Lung (tissue), 12 donors: Measurements from ENCODE around the gene RAPSN. TPM values are rescaled to one million over a fixed set of nuclear protein-coding genes. Genes with fewer than 3 reads are reported as not detected.

Source experiments
- ATAC-seq: fragments of 200-7000 bp; cut with Tn5 transposase; one replicate; pipeline ENCODE4 v1.9.1; 2020; ENCODE audit warnings: moderate number of reproducible peaks; ENCODE audit not compliant: insufficient read depth, low FRiP score
- DNase-seq, 3 donors: peaks; one replicate each; pipeline ENCODE4 v3.0.0-alpha.2; 2013 to 2017
- H3K27ac ChIP-seq, 2 donors: one replicate each; pipeline ENCODE4 v1.5.1; 2013; ENCODE audit warnings: mild to moderate bottlenecking in 2 of 2, moderate library complexity in 2 of 2, control low read depth in 1 of 2, inconsistent platforms in 1 of 2, low read depth in 1 of 2, low read length in 1 of 2
- H3K27me3 ChIP-seq, 3 donors: one replicate each; pipeline ENCODE4 v1.5.1; 2013; ENCODE audit warnings: low read length in 2 of 3; ENCODE audit not compliant: control insufficient read depth in 3 of 3, insufficient read depth in 3 of 3
- H3K36me3 ChIP-seq, 4 donors: one replicate each; pipeline ENCODE4 v1.5.1; 2013; ENCODE audit warnings: low read length in 4 of 4, mild to moderate bottlenecking in 1 of 4, moderate library complexity in 1 of 4; ENCODE audit not compliant: control insufficient read depth in 4 of 4, insufficient read depth in 4 of 4
- H3K4me1 ChIP-seq, 5 donors: one replicate each; pipeline ENCODE4 v1.5.1; 2013; ENCODE audit warnings: low read length in 5 of 5, mild to moderate bottlenecking in 2 of 5, moderate library complexity in 1 of 5; ENCODE audit not compliant: control insufficient read depth in 5 of 5, insufficient read depth in 5 of 5
- H3K4me3 ChIP-seq: one replicate; pipeline ENCODE4 v1.5.1; 2013; ENCODE audit warnings: mild to moderate bottlenecking, control low read depth, moderate library complexity
- H3K9ac ChIP-seq, 2 donors: one replicate each; pipeline ENCODE4 v1.5.1; 2013; ENCODE audit warnings: low read length in 2 of 2, control low read depth in 1 of 2; ENCODE audit not compliant: insufficient read depth in 1 of 2
- H3K9me3 ChIP-seq, 4 donors: one replicate each; pipeline ENCODE4 v1.5.1; 2013; ENCODE audit warnings: low read length in 3 of 4, mild to moderate bottlenecking in 1 of 4, moderate library complexity in 1 of 4; ENCODE audit not compliant: control insufficient read depth in 4 of 4, insufficient read depth in 3 of 4
- WGBS, 2 donors: extraction: QIAGEN DNeasy Blood & Tissue Kit; methylation state at CpG; one replicate each; pipeline ENCODE4 v1.1.7; 2013; 5-methylcytosine and 5-hydroxymethylcytosine counted together
- polyA plus RNA-seq, 2 donors: library from polyadenylated mRNA; stranded (reverse); fragments of 200-250 nt; gene quantifications; one replicate each; pipeline ENCODE4 v1.2.1, GENCODE V29; 2013
- total RNA-seq, 2 donors: library from RNA; depleted of rRNA in 1 of 2; stranded (reverse); fragments of >200 nt in 1 of 2; gene quantifications; one replicate each; pipeline ENCODE4 v1.2.1, GENCODE V29; 2014 to 2021
- TF ChIP-seq, protein P1 (sequence below): IDR thresholded peaks from 2 replicates; pipeline ENCODE4 v1.5.1; 2012; ENCODE audit warnings: mild to moderate bottlenecking; ENCODE audit errors: control extremely low read depth, extremely low read depth
- donor health status: control.
- donor health status: control.
- donor health status: Bipolar disorder and iron deficiency.
- donor health status: healthy.
- donor health status: DM: yes; HTN: yes; CAD: no.

Gene RAPSN
- total and polyA plus RNA-seq, 4 donors, result 0.38 to 1.5 (median 0.49) TPM; not detected in 1

DNA sequence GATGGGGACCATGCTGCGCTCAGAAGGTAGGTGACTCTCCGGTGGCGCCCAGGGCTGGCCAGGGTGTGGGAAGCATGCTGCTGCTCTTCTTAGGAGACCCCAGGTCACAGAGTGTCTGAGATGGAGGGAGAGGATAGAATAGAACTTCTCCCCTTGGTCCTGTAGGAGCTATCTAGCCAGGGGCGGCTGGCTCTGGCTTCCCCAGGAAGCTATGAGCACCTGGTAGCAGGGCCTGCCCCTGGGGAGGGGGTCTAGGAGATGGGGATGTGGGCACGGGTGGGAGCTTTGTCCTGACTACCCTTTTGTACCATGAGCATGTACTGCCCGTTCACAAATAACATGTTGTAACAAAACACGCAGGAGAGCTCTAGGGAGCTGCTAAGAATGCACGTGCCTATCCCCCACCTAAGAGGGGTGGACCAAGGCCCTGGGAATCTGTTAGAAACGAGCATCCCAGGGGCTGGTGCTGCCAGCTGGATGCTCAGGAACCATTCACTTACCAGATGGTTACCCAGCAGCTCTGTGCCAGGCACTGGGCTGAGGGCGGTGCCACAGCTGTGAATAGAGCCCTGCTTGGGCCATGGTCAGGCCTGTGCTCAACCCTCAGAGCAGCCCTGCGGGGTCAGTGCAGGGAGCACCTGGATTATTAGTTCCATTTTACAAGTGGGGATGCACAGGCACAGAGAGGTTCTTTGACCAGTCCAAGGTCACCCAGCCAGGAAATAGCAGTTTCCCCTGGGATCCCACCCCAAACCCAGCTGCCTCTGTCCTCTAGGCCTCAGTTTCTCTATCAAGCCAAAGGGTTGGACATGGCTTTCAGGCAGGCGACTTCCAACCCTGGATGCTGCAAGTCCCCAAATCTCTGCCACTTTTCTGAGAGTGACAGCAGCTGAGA, 38.3 kb downstream of the RAPSN start:
- H3K9ac ChIP-seq, result no peak overlapping the region
- TF ChIP-seq, protein P1, sequence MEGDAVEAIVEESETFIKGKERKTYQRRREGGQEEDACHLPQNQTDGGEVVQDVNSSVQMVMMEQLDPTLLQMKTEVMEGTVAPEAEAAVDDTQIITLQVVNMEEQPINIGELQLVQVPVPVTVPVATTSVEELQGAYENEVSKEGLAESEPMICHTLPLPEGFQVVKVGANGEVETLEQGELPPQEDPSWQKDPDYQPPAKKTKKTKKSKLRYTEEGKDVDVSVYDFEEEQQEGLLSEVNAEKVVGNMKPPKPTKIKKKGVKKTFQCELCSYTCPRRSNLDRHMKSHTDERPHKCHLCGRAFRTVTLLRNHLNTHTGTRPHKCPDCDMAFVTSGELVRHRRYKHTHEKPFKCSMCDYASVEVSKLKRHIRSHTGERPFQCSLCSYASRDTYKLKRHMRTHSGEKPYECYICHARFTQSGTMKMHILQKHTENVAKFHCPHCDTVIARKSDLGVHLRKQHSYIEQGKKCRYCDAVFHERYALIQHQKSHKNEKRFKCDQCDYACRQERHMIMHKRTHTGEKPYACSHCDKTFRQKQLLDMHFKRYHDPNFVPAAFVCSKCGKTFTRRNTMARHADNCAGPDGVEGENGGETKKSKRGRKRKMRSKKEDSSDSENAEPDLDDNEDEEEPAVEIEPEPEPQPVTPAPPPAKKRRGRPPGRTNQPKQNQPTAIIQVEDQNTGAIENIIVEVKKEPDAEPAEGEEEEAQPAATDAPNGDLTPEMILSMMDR, result no peak
- H3K27me3 ChIP-seq, result no peaks in the 10 kb centered on the region
- peak overlapping the region in 1 of 2 donors; percentile 6 for H3K27ac ChIP-seq
- no peak overlapping the region for H3K4me3 ChIP-seq
- ATAC-seq, result no peak
- 85 to 86% methylated on average over 12 of the region's 12 CpGs for WGBS, 2 donors
- no peaks in the 10 kb centered on the region for H3K9me3 ChIP-seq
- no peak for DNase-seq
- peaks cover 9 to 35% (median 26%) of the 10 kb centered on the region in 5 donors for H3K4me1 ChIP-seq
- H3K36me3 ChIP-seq, result peaks cover 0 to 31% (median 10%) of the 10 kb centered on the region in 4 donors

DNA sequence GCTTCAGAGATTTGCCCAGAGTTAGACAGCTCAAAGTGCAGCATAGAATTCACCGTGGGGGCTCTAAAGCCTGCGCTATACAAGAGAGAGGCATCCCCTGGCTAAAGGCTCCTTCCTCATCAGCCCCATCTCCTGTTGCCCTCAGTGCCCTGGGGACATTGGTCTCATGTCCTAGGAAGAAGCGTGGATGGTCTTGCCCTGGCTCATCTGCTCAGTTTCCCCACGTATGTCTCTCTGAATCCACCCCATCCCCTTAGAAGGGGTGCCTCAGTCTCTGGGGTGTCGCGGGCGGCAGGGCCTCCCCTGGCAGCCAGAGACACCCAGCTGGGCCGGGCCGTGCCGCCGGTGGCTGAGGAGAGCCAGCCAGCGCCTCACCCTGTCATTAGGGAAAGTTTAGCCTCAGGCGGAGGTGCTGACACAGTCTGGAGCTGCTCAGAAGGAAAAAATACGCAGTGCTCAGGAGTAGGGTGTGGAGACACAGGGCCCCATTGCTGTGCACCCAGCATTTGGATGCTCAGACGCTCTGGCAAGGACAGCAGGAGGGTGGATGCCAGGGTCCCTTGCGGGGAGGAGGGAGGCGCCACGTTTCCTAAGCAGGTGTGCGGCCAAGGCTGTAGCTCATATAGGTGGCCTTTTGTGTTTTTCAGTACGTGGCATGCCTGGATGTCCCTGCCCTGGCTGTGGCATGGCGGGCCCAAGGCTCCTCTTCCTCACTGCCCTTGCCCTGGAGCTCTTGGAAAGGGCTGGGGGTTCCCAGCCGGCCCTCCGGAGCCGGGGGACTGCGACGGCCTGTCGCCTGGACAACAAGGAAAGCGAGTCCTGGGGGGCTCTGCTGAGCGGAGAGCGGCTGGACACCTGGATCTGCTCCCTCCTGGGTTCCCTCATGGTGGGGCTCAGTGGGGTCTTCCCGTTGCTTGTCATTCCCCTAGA, 39.2 kb downstream of the RAPSN start:
- TF ChIP-seq, protein P1, result no peak
- ATAC-seq (no peak), DNase-seq (no peak)
- WGBS, 2 donors, result 82 to 88% methylated on average over 31 of the region's 31 CpGs
- Histone ChIP-seq H3K9me3 (no peaks in the 10 kb centered on the region), H3K4me3 (peak overlapping the region; percentile 75), H3K27ac (peak overlapping the region; percentile 76 to 98), H3K4me1 (peaks cover 9 to 30% (median 20%) of the 10 kb centered on the region in 5 donors), H3K9ac (peak overlapping the region; percentile 72 to 89), H3K36me3 (peaks cover 0 to 22% (median 8%) of the 10 kb centered on the region in 4 donors), H3K27me3 (no peaks in the 10 kb centered on the region)

DNA sequence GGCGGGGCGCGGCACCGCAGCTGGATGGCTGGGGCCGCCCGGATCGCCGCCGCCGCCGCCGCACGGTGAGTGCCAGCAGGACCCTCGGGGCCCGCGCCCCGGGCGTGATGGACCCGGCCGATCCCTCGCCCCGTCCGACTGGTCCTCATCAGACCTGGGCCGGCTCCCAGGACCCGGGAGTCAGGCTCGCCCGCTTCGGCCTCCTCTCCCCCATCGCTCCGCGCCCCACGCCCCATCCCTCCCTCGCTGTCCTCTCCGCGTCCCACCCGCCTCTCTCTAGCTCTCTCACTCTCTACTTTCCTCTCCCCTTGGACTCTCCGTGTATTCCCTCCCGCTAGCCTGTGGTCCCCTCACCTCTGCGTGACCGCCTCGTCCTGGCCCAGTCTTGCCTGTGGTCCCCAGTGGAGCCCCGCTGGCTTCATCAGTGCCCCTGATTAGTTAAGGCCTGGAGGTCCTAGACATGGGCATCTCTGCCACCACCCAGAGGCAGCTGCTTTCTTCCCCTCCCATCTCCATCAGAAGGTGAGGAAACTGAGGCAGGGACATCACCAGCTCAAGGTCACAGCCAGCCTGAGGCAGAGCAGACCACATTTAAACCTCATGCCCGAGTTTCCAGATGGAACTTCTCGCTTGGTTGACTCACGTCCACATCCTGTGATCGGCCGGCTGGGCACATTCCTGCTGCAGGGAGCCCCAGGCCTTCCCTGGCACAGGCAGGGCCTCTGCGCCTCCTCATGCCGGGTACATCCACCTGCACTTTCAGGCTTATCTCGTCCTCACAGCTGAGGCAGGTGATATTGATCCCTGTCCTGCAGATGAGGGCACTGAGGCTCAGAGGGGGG, 40.1 kb downstream of the RAPSN start:
- peak overlapping the region; percentile 75 for H3K4me3 ChIP-seq
- DNase-seq, result peak; percentile 58 to 64 (median 60)
- WGBS, 2 donors, result 5 to 12% methylated on average over 37 to 50 of the region's 50 CpGs

More for the DNA sequence above, 40.1 kb downstream of the RAPSN start:
- H3K27me3 ChIP-seq, result no peaks in the 10 kb centered on the region
- H3K9me3 ChIP-seq, result no peaks in the 10 kb centered on the region
- H3K9ac ChIP-seq, result peak overlapping the region; percentile 72 to 89
- no peak for ATAC-seq
- TF ChIP-seq, protein P1, result no peak
- H3K4me1 ChIP-seq, result peaks cover 9 to 29% (median 20%) of the 10 kb centered on the region in 5 donors
- H3K27ac ChIP-seq, result peak overlapping the region; percentile 76 to 98
- H3K36me3 ChIP-seq, result peaks cover 0 to 14% (median 6%) of the 10 kb centered on the region in 4 donors
